Amygdala (tissue), 56 donors: ENCODE data around the gene RAI1.

Source experiments
- DNase-seq, 56 donors: peaks; one replicate each; lab custom pipeline; 2025; lab: John Stamatoyannopoulos, UW

Gene RAI1

GRCh38 chr17:17696882-17697633 is 15.8 kb downstream of the RAI1 start:
- peak in 2 of 56 donors; percentile 18 to 23 for DNase-seq

- no peak for DNase-seq
These were observed 17.1 kb downstream of the RAI1 start for GRCh38 chr17:17698371-17698770.

DNA sequence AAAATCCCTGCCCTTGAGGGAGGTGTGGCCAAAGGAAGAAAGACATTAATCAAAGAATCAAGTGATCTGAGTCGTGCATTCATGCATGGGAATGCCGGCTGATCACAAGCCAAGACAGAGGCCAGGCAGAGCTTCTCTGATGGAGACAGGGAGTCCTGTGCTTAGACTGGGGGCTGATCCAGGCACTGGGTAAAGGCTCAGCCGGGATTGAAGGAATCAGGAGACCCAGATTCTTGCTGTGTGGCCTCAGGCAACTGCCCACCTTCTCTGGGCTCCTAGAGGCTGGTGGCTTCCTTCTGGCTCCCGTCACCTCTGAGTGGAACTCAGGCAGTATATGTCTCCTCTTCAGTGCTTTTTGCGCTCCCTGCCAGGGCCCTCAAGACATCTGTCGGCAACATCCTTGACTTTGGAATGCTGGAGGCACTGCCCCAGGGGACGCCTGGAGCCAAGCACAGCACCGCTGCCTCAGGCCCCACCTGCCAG is 17.7 kb downstream of the RAI1 start:
- DNase-seq, result no peak

DNA sequence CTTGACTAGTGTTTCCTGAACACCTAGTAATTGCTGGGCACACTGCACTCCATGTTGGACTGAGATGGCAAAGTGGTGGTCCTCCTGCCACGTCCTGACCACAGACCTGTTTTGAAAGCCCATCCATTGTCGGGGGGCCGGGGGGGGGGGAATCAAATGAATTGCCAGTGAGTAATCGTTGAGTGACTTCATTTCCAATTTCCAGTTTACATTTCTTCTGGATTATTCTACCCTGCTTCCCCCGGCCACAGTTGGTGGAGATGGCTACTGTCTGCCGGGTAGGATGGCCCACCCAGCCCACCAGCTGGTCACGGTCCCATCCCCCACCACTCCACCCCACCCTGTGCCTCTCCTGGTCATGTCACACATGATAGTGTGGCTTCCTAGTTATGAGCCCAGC is 18.2 kb downstream of the RAI1 start:
- no peak for DNase-seq

DNA sequence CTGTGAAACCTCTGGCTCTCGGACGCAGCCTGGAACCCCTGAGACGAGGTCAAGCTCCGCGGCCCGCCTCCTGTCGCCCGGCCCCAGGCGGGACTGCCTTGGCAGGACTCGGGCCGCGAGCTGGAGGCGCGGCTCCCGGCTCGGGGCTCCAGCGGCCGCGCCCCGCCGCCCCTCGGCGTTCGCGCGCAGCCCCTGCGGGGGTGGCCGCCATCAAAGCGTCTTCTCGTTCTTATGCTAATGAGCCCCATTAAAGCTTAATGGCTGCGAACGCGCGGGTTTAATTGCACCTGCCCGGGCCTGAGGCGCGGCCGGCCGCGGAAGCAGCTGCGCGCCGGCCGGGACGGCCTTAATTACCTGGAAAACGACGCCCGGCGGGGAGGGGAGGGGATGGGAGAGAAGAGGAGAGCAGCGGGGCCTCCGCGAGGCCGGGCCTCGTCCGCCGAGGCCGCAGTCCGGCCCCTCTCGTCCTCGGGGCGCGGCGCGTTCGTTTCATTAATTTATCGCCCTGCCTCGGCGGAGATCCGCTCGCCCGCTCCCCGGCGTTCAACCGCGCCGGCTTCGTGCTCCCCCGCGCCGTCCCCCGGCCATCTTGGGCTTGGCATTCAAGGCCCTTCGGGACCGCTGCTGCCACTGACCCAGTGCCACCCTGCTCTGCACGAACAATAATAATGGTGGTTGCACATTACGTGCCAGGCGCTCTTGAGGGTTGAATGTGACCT is 19.2 kb downstream of the RAI1 start:
- DNase-seq, result no peak

DNA sequence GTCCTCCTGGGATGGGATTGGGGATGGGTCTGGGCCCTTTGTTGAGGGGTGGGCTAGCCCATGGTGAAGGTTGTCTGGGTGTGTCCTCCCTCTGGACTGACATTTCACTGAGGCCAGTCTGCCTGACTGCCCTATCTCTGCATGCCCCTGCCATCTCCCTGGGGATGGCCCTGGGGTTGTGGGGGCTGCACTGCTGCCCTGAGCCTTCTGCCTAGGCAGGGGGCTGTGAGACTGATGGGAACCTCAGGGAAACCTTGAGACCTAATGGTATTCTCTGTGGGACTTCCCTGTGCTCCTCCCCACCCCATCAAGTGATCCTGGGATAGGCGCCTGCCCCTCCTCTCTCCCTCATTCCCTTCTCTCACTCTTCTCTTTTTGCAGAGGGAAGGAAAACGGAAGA is 19.9 kb downstream of the RAI1 start:
- no peak for DNase-seq

- DNase-seq, result no peak
These were observed 20.4 kb downstream of the RAI1 start for GRCh38 chr17:17701658-17702057.

- DNase-seq, result peak in 1 of 56 donors; percentile 32
These were observed 21.3 kb downstream of the RAI1 start for GRCh38 chr17:17702449-17703139.

- no peak for DNase-seq
These were observed 22.1 kb downstream of the RAI1 start for GRCh38 chr17:17703140-17703919.

DNA sequence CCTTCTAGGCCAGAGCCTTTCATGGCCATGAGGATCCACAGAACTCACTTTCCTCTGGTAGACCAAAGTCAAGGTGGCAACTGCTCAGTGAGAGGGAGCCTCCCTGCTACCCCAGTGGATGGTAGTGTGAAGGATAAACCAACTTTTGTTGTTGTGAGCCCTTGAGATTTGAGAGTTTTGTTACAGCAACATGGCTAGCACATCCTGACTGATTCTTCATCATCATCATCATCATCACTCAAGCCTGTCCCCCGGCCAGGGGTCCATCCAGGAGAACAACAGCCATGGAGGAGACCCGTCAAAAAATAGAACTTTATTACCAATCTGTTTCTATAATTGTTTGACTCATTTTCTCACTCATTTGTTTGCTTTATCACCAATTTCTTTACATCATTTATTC is 23.7 kb downstream of the RAI1 start:
- DNase-seq, result no peak

GRCh38 chr17:17706140-17707060 is 25.1 kb downstream of the RAI1 start:
- no peak for DNase-seq

DNA sequence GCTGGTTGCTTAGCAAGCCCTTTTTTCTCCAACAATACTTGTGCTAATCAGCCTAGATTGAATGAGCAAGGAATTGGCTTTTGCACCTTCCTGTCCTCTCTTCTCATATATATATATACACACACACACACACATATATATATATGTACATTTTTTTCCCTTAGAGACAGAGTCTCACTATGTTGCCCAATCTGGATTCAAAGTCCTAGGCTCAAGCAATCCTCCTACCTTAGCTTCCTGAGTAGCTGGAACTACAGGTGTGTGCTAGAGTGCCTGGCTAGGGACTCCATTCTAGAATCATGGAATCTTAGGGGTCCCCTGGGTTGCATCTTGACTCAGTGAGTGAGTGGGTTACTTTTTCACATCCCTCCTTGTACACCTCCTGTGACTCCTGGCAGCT is 27.0 kb downstream of the RAI1 start:
- DNase-seq, result no peak

DNA sequence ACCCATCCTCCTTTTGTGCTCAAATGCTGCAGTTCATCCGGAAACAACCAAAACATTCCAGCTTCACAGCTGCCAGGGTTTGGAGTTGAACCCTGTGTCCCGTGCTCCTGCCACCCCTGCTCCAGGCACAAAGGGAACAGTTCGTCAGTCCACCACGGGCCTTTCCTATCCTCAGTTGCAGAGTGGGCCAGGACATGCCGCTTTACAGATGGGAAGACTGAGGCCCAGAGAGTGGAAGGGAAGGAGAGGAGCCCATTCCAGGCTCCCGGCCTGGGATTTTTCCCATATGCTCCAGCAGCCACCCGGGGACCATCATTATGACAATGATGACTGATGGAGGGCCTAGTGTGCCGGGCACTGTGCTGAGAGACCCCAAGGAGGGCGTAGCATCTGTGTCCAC is 27.6 kb downstream of the RAI1 start:
- no peak for DNase-seq

- DNase-seq, result no peak
These were observed 28.6 kb downstream of the RAI1 start for GRCh38 chr17:17709815-17710321.

GRCh38 chr17:17710355-17710727 is 29.1 kb downstream of the RAI1 start:
- no peak for DNase-seq

DNA sequence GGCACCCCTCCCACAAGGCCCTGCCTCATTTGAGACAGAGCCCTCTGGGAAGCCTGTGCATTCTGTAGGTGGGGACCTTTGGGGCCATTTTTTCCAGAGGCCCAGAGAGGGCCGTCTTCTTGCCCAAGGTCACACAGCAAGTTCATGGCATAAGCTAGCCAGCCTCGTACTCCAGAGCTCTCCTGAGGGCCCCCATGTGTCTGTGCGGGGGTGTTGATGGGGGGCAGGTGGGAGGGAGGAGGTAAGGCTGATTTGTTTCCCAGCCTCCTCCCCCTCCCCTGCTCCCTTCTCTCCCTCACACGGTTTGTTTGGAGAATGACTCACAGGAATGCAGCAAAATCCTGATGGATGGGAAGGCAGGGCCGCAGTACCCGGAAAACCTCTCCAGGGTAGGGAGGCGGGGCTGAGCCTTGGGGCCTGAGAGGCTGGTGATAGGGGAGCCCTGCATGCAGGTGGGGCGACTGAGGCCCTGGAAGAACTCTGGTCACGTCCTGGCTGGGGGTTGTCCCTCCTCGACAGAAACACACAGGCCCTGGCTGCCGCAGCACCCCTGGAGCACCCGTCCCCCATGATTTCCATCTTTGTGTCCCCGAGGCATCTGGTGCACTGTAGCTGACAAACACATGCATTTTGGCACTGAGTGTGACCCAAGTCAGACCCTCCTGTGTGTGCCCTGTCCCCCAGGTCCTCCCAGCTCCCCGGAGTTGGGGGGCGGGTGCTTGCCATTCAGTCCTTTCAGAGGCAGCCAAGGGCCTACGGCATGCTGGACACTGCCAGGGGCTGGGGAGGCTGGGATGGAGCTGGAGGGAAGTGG is 29.7 kb downstream of the RAI1 start:
- DNase-seq, result peak in 8 of 56 donors; percentile 12 to 41 (median 26)

DNA sequence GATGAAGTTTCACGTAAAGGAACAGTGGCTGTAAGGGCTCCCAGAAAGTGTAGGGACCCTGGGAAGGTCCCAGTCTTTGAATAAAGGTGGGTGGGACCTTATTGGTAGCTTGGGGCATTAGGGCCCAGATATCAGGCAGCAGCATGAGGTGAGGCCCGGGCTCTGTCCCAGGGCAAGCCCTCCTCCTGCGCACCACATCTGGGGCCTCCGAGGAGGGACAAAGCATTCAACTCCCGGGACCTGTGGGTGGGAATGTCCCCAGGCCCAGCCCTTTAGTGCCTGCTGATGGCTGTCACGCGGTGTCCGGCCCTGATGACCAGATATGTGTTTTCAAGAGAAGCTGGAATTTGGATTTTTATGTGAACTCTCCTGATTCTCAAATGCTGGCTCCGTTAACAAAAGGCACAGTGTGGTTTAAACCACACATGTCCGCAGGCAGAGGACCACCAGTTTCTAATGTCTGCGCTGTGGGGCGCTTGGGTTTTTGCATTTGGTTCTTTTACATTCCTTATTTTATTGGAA is 30.4 kb downstream of the RAI1 start:
- no peak for DNase-seq

- DNase-seq, result no peak
These were observed 31.1 kb downstream of the RAI1 start for GRCh38 chr17:17712268-17712924.
